SK-N-SH treated with all-trans-retinoic acid at 6 μM for 48 hours (cell line): Measurements from ENCODE around the gene PRR5.

Source experiments
- ATAC-seq: fragments of 200-7000 bp; cut with Tn5 transposase; 3 replicates; pipeline ENCODE4 v1.9.1; 2020; ENCODE audit warnings: mild to moderate bottlenecking, moderate library complexity
- ARNTL ChIP-seq: fragments of 450-650 bp; formaldehyde crosslinking; IDR thresholded peaks from 2 replicates; pipeline ENCODE4 v1.5.0; 2020; ENCODE audit warnings: low read depth, mild to moderate bottlenecking, moderate library complexity, borderline replicate concordance
- BACH2 ChIP-seq: fragments of 250-450 bp; sonication (Bioruptor Pico); IDR thresholded peaks from 2 replicates; pipeline ENCODE4 v1.9.0; 2021; ENCODE audit warnings: mild to moderate bottlenecking, borderline replicate concordance
- CREB5 ChIP-seq: fragments of 250-450 bp; sonication (Bioruptor Pico); IDR thresholded peaks from 2 replicates; pipeline ENCODE4 v1.5.1; 2020; ENCODE audit warnings: low read depth, mild to moderate bottlenecking, moderate library complexity
- ESRRG ChIP-seq: fragments of 250-450 bp; sonication (Bioruptor Pico); IDR thresholded peaks from 2 replicates; pipeline ENCODE4 v1.6.1; 2021; ENCODE audit warnings: mild to moderate bottlenecking
- GLIS3 ChIP-seq: fragments of 250-450 bp; sonication (Bioruptor Pico); IDR thresholded peaks from 2 replicates; pipeline ENCODE4 v1.5.0; 2020; ENCODE audit warnings: mild to moderate bottlenecking, moderate library complexity
- ISL1 ChIP-seq: fragments of 250-450 bp; sonication (Bioruptor Pico); IDR thresholded peaks from 2 replicates; pipeline ENCODE4 v2.1.2; 2022; ENCODE audit warnings: mild to moderate bottlenecking, moderate library complexity
- PATZ1 ChIP-seq: fragments of 250-450 bp; sonication (Bioruptor Pico); IDR thresholded peaks from 2 replicates; pipeline ENCODE4 v1.8.0; 2020; ENCODE audit warnings: mild to moderate bottlenecking, moderate library complexity, borderline replicate concordance
- PPARA ChIP-seq: fragments of 250-450 bp; sonication (Bioruptor Pico); IDR thresholded peaks from 2 replicates; pipeline ENCODE4 v1.5.0; 2020; ENCODE audit warnings: mild to moderate bottlenecking, borderline replicate concordance
- RARB ChIP-seq: fragments of 250-450 bp; sonication (Bioruptor Pico); IDR thresholded peaks from 2 replicates; pipeline ENCODE4 v1.8.0; 2021; ENCODE audit warnings: mild to moderate bottlenecking, moderate library complexity
- SNAI2 ChIP-seq: fragments of 250-450 bp; sonication (Bioruptor Pico); IDR thresholded peaks from 2 replicates; pipeline ENCODE4 v1.5.0; 2020; ENCODE audit warnings: mild to moderate bottlenecking, moderate library complexity
- TCF4 ChIP-seq: fragments of 250-450 bp; sonication (Bioruptor Pico); IDR thresholded peaks from 2 replicates; pipeline ENCODE4 v1.8.0; 2021; ENCODE audit warnings: mild to moderate bottlenecking, moderate library complexity, borderline replicate concordance
- TOX ChIP-seq: fragments of 250-450 bp; sonication (Bioruptor Pico); IDR thresholded peaks from 2 replicates; pipeline ENCODE4 v1.8.0; 2021; ENCODE audit warnings: mild to moderate bottlenecking, moderate library complexity, borderline replicate concordance
- TSHZ2 ChIP-seq: fragments of 250-450 bp; sonication (Bioruptor Pico); IDR thresholded peaks from 2 replicates; pipeline ENCODE4 v1.5.0; 2020; ENCODE audit warnings: mild to moderate bottlenecking, moderate library complexity
- ZFP3 ChIP-seq: fragments of 250-450 bp; sonication (Bioruptor Pico); IDR thresholded peaks from 2 replicates; pipeline ENCODE4 v1.5.0; 2020; ENCODE audit warnings: mild to moderate bottlenecking, moderate library complexity
- ZFP30 ChIP-seq: fragments of 450-650 bp; formaldehyde crosslinking; IDR thresholded peaks from 2 replicates; pipeline ENCODE4 v1.5.0; 2022; ENCODE audit warnings: mild to moderate bottlenecking, moderate library complexity
- ZNF565 ChIP-seq: fragments of 450-650 bp; formaldehyde crosslinking; conservative IDR thresholded peaks from 2 replicates; pipeline ENCODE4 v1.5.0; 2020; ENCODE audit warnings: low read depth, mild to moderate bottlenecking, moderate library complexity
- ZNF70 ChIP-seq: fragments of 450-650 bp; formaldehyde crosslinking; IDR thresholded peaks from 2 replicates; pipeline ENCODE4 v1.5.0; 2020; ENCODE audit warnings: mild to moderate bottlenecking, moderate library complexity

The PRR5 gene

GRCh38 chr22:44707178-44707577, 5.2 kb downstream of the PRR5 start:
- ATAC-seq = no peak

GRCh38 chr22:44707752-44708151, 5.7 kb downstream of the PRR5 start:
- ATAC-seq = no peak
- no peak for TF ChIP-seq PPARA (CRISPR knock-in tag)
- TF ChIP-seq GLIS3 (CRISPR knock-in tag) = no peak
- TF ChIP-seq ZFP3 (CRISPR knock-in tag) = no peak
- no peak for TF ChIP-seq TOX (CRISPR knock-in tag)
- TF ChIP-seq BACH2 (CRISPR knock-in tag) = no peak
- no peak for TF ChIP-seq TCF4 (CRISPR knock-in tag)
- no peak for TF ChIP-seq ZFP30
- TF ChIP-seq ESRRG (CRISPR knock-in tag) = no peak
- TF ChIP-seq SNAI2 (CRISPR knock-in tag) = no peak
- no peak for TF ChIP-seq CREB5 (CRISPR knock-in tag)
- TF ChIP-seq PATZ1 = no peak
- no peak for TF ChIP-seq ARNTL (CRISPR knock-in tag)
- TF ChIP-seq ZNF70 (CRISPR knock-in tag) = no peak
- TF ChIP-seq TSHZ2 (CRISPR knock-in tag) = no peak
- TF ChIP-seq RARB (CRISPR knock-in tag) = no peak
- no peak for TF ChIP-seq ZNF565 (CRISPR knock-in tag)
- no peak for TF ChIP-seq ISL1

More at GRCh38 chr22:44707178-44707577, 5.2 kb downstream of the PRR5 start:
- TF ChIP-seq RARB (CRISPR knock-in tag) (no peak), TSHZ2 (CRISPR knock-in tag) (no peak), PATZ1 (no peak), CREB5 (CRISPR knock-in tag) (no peak), SNAI2 (CRISPR knock-in tag) (no peak)
